Cardiac septum (tissue), 1 donor: Measurements from ENCODE around the gene ZNF200. TPM values are rescaled to one million over a fixed set of nuclear protein-coding genes. Genes with fewer than 3 reads are reported as not detected.
"Not testable (repeated sequence)": the region's sequence is repeated elsewhere in the genome, so short reads cannot be mapped to it uniquely, and the experiment has no call there.

ENCODE experiments used
- DNase-seq: peaks from one replicate; pipeline ENCODE4 v3.0.0-alpha.2; 2020; ENCODE audit warnings: low spot score
- intact Hi-C: fragments of 100-400 bp; cut with DNase I; formaldehyde crosslinking; loops from one replicate; pipeline ENCODE4 v1.14.0; 2022
- long read RNA-seq: library from polyadenylated mRNA; unstranded; transcript quantifications from one replicate; pipeline ENCODE4 v2.0.0, GENCODE V29; 2021
- total RNA-seq: library from RNA; stranded (reverse); fragmentation: NEBNext Ultra II Directional; extraction: Animal tissue kit (Norgen Biotek cat#: 25700); gene quantifications from one replicate; pipeline ENCODE4 v1.2.1, GENCODE V29; 2021
- donor health status: DM: no; HTN: no; CAD: no.

Gene ZNF200
- 5.3 TPM for total RNA-seq
- long read RNA-seq, full-length matches to known transcripts: 6 of 8 reads
- long read RNA-seq, partial matches to known transcripts: 1 of 8 reads
- long read RNA-seq, other reads (novel, unspliced or antisense): 1 of 8 reads

GRCh38 chr16:3234857-3235561 is at the start of gene ZNF200:
Gene ZNF200 (minus strand): TSS chr16:3235158. CDS start chr16:3233755, 1,403 bp downstream.
- DNase-seq: peak; percentile 98
- intact Hi-C loops: no loop called here

- DNase-seq: no peak
- intact Hi-C loops: loop anchor here (1.0 to 5.0 kb wide), 4 partner anchors 19 to 174 kb away; partner anchors contain the start of genes TIGD7, ZNF174, ZNF75A and ZSCAN32
These were observed 48.8 kb upstream of the ZNF200 start for GRCh38 chr16:3283543-3284447.

GRCh38 chr16:3282730-3283542 is 48.0 kb upstream of the ZNF200 start, which contains the start of gene ZNF263:
Gene ZNF263 (plus strand): TSS chr16:3283491. CDS start chr16:3283819, 328 bp downstream.
- intact Hi-C loops: loop anchor here (1.0 to 5.0 kb wide), 4 partner anchors 19 to 174 kb away; partner anchors contain the start of genes TIGD7, ZNF174, ZNF75A and ZSCAN32
- DNase-seq: peak; percentile 98

- intact Hi-C loops: loop anchor here (2.0 to 5.0 kb wide), 2 partner anchors 119 to 175 kb away; partner anchors contain the start of genes ZNF174 and ZSCAN32
- DNase-seq: no peak
These were observed 47.3 kb upstream of the ZNF200 start for GRCh38 chr16:3282103-3282729.

- intact Hi-C loops: loop anchor here (5.0 kb wide), 1 partner anchor 176 kb away; no protein-coding TSS in a partner anchor
- no peak for DNase-seq
These were observed 46.4 kb upstream of the ZNF200 start for GRCh38 chr16:3281222-3281820.

- intact Hi-C loops: no loop called here
- DNase-seq: no peak
These were observed 41.7 kb upstream of the ZNF200 start for GRCh38 chr16:3276679-3277078.

GRCh38 chr16:3274947-3275346 is 40.0 kb upstream of the ZNF200 start:
- no peak for DNase-seq
- intact Hi-C loops: no loop called here

GRCh38 chr16:3274490-3274889 is 39.5 kb upstream of the ZNF200 start:
- intact Hi-C loops: no loop called here

GRCh38 chr16:3271281-3271680 is 36.3 kb upstream of the ZNF200 start:
- DNase-seq, intact Hi-C loops: not testable (repeated sequence)

More at GRCh38 chr16:3274490-3274889, 39.5 kb upstream of the ZNF200 start:
- no peak for DNase-seq

GRCh38 chr16:3270718-3271117 is 35.8 kb upstream of the ZNF200 start:
- intact Hi-C loops, DNase-seq: not testable (repeated sequence)

GRCh38 chr16:3268294-3268693 is 33.3 kb upstream of the ZNF200 start:
- no peak for DNase-seq
- intact Hi-C loops: no loop called here

GRCh38 chr16:3266873-3267537 is 32.0 kb upstream of the ZNF200 start:
- DNase-seq: no peak
- intact Hi-C loops: no loop called here

- intact Hi-C loops: loop anchor here (1.0 to 5.0 kb wide), 3 partner anchors 19 to 238 kb away; partner anchors contain the start of genes CLUAP1, TIGD7, ZNF263 and ZNF75A
These were observed 29.4 kb upstream of the ZNF200 start for GRCh38 chr16:3264137-3265036.

GRCh38 chr16:3262517-3262916 is 27.6 kb upstream of the ZNF200 start:
- no peak for DNase-seq
- intact Hi-C loops: loop anchor here (5.0 kb wide), 1 partner anchor 240 kb away; the partner anchor contains the start of gene CLUAP1

More at GRCh38 chr16:3264137-3265036, 29.4 kb upstream of the ZNF200 start:
- DNase-seq: peak; percentile 98

GRCh38 chr16:3259836-3260235 is 24.9 kb upstream of the ZNF200 start:
- intact Hi-C loops: loop anchor here (5.0 kb wide), 1 partner anchor 242 kb away; the partner anchor contains the start of gene CLUAP1
- peak; percentile 82 for DNase-seq

GRCh38 chr16:3256866-3257465 is 22.0 kb upstream of the ZNF200 start:
- DNase-seq: no peak
- intact Hi-C loops: no loop called here
